Activated CD8-positive, alpha-beta memory T cell treated with anti-CD3 and anti-CD28 coated beads for 24 hours (primary cell): ENCODE measurements around the gene EXOSC7.

Source experiments
- DNase-seq: peaks from one replicate; pipeline ENCODE4 v3.0.0-alpha.2; 2020

The EXOSC7 gene

DNA sequence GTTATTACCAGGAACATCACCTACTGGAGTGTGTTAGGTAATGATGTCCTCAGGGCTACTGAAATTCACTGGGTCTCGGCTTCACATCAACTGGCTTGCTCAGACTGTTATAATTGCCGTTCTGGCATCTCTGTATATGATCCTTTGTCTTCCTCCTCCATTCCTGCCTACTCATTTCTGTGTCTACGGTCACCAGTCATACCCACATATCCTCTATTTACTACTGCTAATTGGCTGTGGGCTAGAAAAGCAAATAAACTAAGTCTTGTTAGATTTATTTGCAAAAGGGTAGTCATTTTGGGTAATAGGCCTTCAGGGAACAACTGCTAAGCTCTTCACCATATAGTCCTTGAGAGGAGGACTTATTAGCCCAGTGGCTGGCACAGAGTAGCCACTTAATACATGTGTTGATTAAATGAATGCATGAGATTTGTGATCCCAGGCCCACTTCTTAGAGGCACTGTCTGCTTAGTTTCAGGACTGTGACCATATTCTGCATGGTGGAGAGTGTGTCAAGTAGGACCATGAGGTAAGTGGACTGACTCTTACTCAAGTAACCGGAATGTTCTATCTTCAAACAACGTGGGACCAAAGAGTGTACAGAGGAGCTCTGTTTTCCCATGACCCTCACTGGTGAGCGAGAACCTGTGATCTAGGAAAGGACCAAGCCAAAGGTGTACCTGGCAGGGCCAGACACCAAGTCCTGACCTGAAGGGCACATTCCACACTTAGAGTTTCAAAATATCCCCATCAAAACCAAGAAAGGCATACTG lies 13.2 kb upstream of the EXOSC7 start:
- DNase-seq: no peak

DNA sequence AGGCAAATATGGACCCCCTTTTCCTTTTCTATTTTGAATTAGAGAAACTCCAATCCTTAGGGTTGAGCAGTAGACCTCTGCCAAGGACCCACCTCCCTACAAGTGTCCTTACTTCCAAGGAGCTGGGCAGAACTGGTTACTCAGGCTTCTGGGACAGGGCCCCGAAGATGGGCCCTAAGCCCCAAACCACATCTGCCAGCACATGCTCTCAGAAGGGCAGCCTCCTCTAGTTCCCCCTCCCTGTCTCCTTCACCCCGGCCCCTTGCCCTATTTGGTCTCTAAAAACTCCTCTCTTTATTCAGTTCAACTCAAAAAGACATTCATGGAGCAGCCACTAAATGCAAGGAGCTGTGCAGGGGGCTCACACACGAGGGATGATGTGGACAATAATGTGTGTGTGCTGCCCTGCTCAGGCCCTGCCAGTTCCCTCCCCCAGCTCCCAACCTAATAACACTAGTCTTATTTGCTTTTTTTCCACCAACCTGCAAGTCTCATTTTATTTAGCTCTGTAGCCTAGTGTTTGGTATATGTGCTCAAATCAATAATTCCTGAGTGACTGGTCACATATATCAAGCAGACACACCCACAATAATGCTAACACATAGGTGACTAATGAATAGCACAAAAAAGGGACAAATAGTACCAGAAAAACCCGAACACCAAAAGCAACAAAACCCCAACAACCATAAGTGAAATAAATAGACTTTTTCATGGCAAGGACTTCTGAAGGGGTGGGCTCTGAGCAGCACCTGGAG lies 12.3 kb upstream of the EXOSC7 start:
- no peak for DNase-seq

- DNase-seq: no peak
Measured at GRCh38 chr3:44965165-44965564, 10.9 kb upstream of the EXOSC7 start.

- no peak for DNase-seq
Measured at GRCh38 chr3:44966795-44967278, 9.2 kb upstream of the EXOSC7 start.

DNA sequence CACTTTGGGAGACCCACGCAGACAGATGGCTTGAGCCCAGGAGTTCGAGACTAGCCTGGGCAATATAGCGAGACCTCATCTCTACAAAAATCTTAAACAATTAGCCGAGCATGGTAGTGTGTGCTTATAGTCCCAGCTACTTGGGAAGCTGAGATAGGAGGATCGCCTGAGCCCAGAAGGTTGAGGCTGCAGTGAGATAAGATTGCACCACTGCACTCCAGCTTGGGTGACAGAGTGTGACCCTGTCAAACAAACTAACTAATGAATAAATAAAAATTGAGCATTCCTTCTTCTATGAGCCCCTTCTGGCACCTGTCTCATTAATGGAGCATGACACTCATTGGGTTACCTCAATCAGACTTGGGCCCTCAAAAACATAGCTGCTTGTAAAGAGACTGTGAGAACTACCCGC lies 7.6 kb upstream of the EXOSC7 start:
- no peak for DNase-seq

- DNase-seq: no peak
Measured at GRCh38 chr3:44969154-44969827, 6.8 kb upstream of the EXOSC7 start.

GRCh38 chr3:44969828-44970179 lies 6.2 kb upstream of the EXOSC7 start:
- no peak for DNase-seq

DNA sequence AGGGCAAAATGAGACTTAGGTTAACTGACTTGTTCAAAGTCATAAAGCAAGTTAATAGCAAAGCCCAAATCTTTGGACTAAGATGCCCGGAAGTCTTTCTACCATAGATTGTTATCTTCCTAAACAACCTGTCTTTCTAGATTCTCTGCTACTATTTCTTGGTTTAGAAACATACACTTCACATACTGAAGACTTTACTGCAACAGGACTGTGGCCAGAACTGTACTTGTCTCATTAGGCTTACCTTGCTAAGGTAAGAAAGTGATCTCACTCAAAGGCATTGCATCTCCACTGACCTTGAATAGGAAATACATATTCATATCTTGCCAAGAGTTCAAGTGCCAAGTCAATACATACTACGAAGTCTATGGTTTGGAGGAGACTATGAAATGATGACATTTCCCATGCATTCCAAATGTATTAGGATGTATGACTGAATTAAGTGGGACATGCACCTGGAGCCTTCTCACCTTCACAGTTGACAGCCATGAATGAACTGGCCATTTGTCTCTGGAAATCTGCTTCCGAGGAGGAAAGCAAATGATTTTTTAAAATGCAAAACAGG lies 5.0 kb upstream of the EXOSC7 start:
- DNase-seq: no peak

DNA sequence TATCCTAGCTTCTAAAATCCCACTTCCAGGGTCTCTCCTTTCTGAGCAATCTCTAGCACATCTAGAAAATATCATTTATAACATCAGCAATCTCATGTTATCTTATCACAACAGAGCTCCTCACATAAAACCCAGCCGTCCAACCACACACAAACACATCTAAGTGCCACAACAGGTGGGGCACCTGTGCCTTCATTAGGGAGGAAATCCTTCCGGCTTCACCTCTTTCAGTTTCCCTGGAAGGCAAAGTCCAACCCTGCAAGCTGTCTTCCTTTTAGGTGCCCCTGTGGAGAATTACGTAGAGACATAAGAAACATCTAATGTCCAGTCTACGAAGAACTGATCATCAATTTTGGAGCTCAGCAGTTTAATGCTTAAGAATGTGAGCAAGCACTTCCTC lies 1.6 kb upstream of the EXOSC7 start:
- no peak for DNase-seq

DNA sequence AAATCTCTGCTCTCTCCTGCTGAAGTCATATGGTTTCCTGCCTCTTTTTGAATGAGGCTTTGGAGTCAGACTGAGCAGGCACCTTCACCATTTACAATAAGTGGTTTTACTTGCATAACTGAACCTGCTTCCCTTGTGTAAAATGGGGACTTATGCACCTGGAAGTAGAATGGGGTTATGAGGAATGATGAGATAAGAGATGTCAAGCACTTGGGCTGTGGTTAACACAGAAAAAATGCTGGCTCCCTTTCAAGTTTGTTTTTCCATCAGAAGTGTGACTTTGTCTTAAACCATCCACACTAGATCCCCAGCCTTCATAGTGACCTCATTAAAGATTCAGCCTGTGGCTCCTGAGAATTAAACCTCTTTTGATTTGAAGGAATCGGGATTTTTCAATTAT lies 5.2 kb downstream of the EXOSC7 start:
- peak; percentile 4 for DNase-seq

DNA sequence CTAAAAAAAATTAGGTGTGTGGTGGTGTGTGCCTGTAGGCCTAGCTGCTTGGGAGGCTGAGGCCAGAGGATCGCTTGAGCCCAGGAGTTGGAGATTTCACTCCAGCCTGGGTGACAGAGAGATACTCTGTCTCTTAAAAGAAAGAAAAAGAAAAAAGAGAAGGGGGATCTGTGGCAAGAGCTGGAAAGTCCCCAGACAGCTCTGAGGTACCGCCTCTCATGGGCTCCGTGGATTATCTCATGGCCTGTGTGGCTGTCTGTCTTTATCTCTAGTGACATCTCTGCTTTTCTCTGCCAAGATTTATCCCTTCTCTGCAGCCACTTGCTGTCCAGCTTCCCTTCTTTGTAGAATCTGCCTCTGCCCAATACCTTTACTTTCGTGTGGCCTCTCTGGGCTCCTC lies 5.7 kb downstream of the EXOSC7 start:
- peak; percentile 51 for DNase-seq

DNA sequence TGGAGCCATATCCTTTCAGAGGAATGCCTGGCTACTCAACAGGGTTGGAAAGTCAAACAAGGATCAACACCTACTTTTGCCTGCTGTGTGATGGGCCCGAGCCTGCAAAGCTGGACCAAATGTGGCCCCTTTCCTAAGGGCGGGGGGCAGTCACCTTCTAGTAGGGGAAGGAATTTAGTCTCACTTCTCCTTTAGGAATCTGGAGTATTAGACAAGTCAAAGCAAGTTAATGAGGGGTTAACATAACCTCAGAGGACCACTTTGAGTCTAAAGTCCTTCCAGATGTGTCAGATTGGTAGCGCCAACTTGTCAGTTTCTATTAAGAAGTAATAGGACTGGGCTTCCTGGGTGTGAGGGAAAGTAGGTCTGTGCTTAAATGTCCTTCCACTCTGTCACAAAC lies 6.8 kb downstream of the EXOSC7 start:
- DNase-seq: no peak

DNA sequence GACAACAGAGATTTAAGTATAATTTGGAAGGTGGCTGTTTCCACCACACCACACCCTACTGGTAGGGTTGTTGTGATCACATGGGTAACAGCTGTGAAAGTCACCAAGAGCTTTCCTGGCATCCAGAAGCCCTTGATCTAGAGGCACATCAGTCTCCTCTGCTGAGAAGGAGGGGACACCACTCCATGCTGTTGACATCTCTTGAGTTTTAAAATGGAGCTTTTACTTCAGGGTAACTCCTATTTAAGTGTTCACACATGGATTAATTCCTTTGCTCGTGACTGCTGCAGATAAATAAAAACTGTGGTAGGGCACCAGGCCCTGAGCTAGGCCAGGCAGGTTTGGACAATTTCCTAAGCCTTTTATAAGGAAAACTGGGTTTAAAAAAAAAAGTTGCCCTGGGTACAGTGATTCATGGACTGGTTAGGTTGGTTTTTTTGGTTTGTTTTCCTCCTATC lies 7.5 kb downstream of the EXOSC7 start:
- DNase-seq: peak; percentile 21

GRCh38 chr3:44984335-44984734 lies 8.3 kb downstream of the EXOSC7 start:
- DNase-seq: peak; percentile 41

DNA sequence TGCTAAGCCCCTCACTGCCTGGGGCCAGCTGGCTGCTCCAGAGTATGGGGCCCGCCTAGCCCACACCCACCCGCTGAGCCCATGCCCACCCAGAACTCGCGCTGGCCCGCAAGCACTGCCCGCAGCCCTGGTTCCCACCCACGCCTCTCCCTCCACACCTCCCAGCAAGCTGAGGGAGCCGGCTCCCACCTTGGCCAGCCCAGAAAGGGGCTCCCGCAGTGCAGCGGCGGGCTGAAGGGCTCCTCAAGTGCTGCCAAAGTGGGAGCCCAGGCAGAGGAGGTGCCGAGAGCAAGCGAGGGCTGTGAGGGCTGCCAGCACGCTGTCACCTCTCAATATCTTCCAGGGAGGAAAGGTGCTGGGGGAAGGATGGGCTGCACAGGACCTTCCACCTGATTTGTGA lies 10.3 kb downstream of the EXOSC7 start:
- peak; percentile 13 for DNase-seq

DNA sequence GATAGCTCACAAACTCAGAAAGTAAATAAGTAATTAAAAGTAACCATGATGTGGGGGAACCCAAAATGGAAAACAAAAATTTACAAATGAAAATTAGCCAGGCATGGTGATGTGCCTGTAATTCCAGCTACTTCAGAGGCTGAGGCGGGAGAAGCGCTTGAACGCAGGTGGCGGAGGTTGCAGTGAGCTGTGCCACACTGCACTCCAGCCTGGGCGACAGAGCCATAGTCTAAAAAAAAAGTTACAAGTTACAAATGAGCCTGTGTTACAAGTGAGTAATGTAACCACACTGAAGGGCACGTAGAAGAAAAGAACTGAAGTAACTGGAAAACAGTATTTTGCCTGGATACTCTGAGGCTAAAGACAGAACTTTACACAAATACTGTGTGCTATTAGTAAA lies 11.3 kb downstream of the EXOSC7 start:
- peak; percentile 21 for DNase-seq

DNA sequence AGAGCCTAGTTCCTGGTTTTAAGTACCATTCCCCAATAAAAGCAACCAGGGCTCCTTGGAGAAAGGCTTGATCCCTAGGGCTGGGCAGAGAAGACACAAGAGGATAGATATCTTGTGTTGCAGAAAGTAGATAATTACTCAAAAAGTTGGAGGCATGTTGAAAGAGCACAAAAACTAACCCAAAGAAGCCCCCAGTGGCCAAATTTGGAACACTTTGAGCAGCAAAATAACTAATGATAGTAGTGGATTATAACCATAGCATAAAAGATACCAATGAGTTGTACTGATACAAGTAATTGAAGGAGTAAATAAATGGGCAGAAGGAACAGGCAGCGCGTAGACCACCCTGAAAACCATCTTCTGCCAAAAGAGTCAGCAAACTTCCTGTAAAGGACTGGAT lies 12.0 kb downstream of the EXOSC7 start:
- DNase-seq: peak; percentile 37

- DNase-seq: peak; percentile 41
Measured at GRCh38 chr3:44989141-44989540, 13.1 kb downstream of the EXOSC7 start.

- DNase-seq: peak; percentile 15
Measured at GRCh38 chr3:44989636-44990373, 13.8 kb downstream of the EXOSC7 start.

DNA sequence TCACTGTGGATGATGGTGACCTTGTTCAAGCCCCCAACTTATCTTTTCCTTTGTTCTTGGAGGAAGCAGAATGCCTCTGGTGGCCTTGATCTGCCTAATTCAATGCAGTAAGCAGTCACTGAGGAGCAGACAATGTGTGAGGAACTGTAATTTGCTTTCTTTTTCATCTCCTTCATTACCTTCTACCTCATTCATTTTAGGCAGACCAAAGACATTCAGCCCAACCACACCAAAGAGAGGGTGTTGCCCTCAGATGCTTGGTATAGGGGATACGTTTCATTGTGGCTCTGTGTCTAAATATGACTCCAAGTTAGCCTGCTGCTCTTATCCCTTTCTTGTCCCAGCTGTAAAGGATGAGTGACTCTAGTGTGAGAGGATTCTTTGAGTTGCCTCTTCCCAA lies 15.3 kb downstream of the EXOSC7 start:
- DNase-seq: no peak

- no peak for DNase-seq
Measured at GRCh38 chr3:44992555-44993470, 16.8 kb downstream of the EXOSC7 start.
